COLO668 (cell line): Measurements from ENCODE around the gene MESD.

Experiments used
- DNase-seq: peaks from one replicate; lab custom pipeline; 2025; ENCODE audit not compliant: unreplicated experiment; lab: John Stamatoyannopoulos, UW

The MESD gene

GRCh38 chr15:80940851-80941250 lies 48.8 kb downstream of the MESD start:
- no peak for DNase-seq

DNA sequence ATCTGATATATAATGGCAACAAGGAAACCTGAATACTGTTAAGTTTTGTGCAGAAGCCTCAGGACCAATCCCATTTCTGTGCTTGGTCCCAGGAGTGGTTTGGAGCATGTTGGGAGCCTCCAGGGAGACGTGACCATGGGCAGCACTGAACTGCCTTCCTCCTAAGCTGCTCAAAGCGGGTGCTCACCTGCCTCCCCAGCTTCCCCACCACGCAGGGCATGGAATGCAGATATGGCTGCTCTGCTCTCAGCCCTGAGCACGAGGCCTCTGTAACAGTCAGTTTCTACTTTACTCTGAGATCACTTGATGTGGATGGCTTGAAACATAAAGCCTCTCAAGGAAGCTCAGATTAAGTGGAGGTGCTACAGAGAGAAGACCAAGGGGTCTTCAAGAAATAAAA lies 49.3 kb downstream of the MESD start:
- no peak for DNase-seq

DNA sequence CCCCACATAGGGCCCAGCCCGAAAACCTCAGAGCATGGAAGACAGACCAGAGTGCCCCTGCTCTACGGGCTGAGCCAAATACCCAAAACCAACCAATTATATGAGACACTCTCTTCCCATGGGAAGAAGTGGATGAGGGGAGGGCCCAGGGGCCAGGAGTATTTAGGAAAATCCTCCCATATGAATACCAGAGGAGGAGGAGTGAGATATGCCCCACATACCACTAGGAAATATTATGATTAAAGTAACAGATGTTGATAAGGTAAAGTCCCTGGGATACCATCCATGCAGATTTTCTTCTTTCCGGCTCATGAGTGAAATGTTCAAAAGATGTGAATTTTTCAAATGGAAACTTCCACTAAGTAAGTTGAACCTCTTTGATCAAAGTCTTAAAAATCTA lies 50.4 kb downstream of the MESD start:
- no peak for DNase-seq

DNA sequence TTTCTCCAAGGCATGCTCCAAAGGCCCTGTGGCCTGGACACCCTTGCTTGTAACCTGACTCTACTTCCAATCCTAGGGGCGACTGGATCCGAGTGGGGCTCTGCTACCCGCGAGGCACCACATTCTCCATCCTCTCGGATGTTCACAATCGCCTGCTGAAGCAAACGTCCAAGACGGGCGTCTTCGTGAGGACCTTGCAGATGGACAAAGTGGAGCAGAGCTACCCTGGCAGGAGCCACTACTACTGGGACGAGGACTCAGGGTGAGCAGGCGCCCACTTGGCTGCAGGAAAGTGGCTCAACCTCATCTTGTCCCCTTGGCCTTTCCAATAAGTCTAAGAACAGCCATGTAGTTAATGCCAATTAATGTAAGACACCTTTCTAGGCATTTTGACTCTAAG lies 51.9 kb downstream of the MESD start:
- DNase-seq: no peak

DNA sequence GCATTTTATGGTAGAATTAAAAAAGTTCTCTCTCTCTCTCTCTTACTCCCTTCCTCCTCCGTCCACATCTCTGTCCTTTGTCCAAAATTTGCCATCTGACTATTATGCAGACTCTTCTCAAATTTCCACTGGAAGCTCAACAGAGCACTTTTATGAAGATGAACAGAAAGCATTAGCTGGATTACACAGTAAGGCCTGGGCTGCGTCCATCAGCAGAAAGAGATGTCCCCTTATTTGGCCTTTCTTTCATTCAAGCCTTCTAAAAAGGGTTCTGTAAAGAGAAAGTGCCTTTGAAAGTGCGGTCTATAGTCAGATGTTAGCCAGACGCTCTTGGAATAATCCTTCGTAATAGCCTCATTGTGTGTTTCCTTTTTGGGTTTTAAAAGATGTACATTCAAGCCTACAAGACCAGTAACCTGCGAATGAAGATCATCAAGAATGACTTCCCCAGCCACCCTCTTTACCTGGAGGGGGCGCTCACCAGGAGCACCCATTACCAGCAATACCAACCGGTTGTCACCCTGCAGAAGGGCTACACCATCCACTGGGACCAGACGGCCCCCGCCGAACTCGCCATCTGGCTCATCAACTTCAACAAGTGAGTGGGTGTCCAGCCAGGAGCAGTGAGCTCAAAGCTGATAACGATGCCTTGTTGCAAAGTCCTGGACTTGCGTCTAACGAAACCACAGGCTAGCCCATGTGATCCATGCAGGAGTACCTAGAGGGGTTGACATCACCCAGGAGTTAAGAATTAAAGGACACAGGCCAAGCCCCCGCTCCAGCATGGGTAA lies 53.1 kb downstream of the MESD start:
- DNase-seq: no peak

DNA sequence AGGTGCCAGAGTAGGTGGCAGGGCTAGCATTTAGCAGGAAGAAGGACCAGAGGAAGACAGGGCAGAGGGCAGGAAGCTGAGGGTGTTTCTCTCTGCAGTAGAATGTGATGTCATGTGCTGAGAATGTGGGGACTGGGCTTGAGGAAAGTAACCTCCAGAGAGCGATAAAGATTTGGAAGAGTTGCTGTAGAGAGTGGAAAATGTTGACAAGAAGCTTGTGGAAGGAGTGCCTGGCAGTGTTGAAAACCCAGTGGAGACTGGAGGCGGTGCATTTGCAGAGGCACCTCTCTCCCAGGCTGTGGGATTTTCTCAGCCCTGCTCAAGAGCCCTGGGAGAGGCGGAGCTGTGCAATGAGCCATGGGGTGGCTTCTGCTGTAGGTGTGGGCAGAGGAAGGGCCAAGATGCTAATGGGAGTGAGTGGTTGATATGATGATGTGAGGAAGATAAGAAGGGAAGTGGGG lies 54.8 kb downstream of the MESD start:
- no peak for DNase-seq

- no peak for DNase-seq
Observed at GRCh38 chr15:80932989-80933388, 56.6 kb downstream of the MESD start.

DNA sequence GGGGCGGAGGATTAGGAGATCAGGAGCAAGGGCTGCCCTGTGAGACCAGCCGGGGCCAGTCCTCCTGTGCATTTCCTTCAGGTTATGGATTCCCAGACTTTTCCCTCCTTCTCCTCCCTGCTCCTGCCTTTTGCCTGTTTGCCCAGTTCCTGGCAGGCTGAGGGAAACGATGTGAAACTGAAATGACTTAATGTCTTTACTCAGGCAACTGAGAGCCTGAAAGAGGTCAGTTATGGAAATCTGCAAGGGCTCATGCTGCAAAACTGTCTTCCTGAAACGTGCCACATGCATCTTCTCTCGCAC lies 57.2 kb downstream of the MESD start:
- no peak for DNase-seq

DNA sequence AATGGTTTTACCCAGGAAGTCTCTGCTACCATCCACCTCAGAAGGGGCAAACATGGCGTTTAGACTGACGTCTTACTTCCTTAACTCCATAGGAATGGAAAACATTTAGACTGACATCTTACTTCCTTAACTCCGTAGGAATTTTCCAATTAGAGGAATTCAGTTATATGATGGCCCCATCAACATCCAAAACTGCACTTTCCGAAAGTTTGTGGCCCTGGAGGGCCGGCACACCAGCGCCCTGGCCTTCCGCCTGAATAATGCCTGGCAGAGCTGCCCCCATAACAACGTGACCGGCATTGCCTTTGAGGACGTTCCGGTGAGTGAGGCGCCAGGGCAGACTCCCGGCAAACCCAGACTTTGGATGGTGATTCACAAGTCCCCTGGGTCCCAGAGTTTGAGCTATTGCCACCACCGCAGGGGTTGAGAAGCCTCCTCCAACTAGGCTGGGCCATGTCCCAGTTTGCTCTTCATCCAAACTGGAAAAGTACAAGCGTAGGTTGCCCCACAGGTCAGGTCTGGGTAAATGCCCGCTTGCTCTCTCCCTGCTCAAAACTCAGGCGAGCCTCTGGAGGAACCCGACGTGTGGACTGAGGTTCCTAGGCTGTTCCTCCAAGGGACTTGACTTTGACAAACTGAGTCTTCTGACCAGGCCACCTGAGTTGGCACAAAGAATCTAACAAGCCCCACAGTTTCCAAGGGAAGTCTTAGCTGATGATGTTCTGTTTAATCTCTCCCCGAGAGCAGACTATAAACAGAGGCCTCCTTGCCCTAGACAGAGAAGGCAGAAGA lies 57.7 kb downstream of the MESD start:
- no peak for DNase-seq

GRCh38 chr15:80931191-80931590 lies 58.4 kb downstream of the MESD start:
- no peak for DNase-seq

DNA sequence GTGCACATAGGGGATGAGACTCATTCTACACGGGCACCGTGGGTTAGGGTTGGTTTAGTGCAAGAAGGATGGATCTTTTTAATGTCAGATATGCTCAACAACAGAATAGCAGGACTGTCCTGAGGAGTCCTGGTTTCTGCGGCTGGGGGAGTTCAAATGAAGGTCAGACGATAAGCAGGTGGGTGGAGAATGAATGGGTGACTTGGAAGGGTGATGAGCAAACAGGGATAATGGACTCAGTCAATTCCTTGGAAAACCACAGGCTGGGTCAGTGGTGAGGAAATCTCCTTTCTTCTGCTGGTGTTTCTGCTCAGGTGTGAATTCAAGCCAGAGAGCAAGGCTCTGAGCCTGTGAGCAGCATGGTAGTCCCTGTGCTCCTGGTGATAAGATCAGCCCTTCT lies 59.9 kb downstream of the MESD start:
- no peak for DNase-seq

DNA sequence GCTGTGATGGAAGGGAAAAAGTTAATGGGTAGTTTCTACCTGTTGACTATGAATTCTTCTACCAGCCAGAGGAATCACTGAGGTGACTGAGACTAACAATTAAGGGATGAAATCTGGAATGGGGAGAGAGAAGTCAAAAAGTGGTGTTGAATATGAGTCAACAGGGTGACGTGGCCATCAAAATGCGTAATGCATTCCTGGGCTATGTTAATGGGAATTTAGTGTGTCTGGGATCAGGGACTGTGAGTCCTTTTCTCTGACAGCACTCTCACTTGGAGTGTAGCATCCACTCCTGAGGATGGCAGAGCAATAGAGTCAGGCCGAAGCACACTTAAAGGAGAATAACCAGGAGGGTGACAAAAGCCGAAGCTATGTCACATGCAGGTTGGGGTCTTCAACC lies 60.4 kb downstream of the MESD start:
- DNase-seq: no peak

DNA sequence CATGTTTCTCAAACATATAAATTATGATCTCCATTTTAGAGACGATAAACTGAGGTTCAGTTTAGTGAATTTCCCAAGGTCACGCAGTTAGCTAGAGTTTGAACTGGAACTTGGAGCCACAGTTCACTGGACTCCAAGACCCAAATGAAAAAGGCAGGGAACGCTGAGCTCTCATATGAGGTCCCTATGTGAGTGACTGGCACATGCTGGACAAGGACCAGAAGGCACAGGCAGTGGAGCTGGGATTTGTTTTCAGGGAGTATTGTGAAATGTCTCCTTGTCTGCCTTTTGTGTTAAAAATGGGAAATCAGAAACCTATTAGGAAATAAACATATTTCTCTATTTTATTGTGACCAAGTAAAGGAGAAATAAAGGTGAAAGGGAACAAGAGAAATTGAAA lies 63.5 kb downstream of the MESD start:
- DNase-seq: no peak

- DNase-seq: no peak
Observed at GRCh38 chr15:80925597-80926059, 64.0 kb downstream of the MESD start.

DNA sequence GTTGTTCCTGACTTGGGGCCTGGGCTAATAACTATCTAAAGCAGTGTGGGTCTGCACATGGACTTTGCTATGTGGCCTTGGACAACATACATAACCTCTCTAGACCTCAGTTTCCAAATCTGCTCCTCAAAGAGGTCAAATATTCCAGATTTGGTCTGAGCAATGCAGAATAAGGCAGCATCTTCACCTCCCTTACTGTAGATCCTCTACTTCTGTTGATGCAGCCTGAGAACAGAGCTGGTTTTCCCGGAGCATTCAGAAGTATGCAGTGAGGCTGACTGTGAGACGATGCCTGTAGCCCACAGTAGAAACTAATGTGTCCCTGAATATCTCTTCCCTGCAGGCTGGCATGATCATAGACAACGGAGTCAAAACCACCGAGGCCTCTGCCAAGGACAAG lies 65.3 kb downstream of the MESD start:
- DNase-seq: no peak

- no peak for DNase-seq
Observed at GRCh38 chr15:80923668-80924067, 66.0 kb downstream of the MESD start.

- no peak for DNase-seq
Observed at GRCh38 chr15:80921736-80922410, 67.7 kb downstream of the MESD start.

- no peak for DNase-seq
Observed at GRCh38 chr15:80920271-80920699, 69.3 kb downstream of the MESD start.

GRCh38 chr15:80918196-80918783 lies 71.3 kb downstream of the MESD start:
- no peak for DNase-seq

GRCh38 chr15:80916056-80916455 lies 73.6 kb downstream of the MESD start:
- DNase-seq: no peak

- DNase-seq: no peak
Observed at GRCh38 chr15:80915472-80915871, 74.1 kb downstream of the MESD start.

DNA sequence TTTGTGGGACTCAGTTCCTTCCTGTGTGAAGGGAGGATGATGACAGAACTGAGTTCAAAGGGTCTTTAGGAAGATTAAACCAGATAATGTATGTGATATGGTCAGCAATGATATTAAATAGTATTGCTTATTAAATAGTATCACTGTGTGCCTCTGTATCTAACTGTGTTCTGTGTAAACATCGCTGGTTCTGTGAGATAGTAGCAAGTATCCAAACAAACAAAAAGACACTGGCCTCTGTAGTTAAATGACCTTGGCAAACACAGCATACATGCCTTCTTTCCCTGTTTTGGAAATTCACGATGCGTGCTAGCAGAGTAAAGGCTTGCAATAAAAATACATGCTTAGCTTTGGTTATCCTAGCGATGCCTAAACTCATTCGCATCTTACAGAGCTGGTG lies 76.1 kb downstream of the MESD start:
- DNase-seq: no peak
